Coronary artery (tissue), 2 donors: ENCODE data around the gene BLOC1S3.
"Not testable (repeated sequence)": the region's sequence is repeated elsewhere in the genome, so short reads cannot be mapped to it uniquely, and the experiment has no call there.

ENCODE experiments used
- DNase-seq: peaks from one replicate; pipeline ENCODE4 v3.0.0-alpha.2; 2017; ENCODE audit warnings: low spot score
- H3K27ac ChIP-seq, 2 donors: fragments of 200-600 bp; sonication (generic); one replicate each; pipeline ENCODE4 v1.5.1; 2016 to 2019
- H3K4me3 ChIP-seq: fragments of 200-600 bp; sonication (generic); 2 replicates; pipeline ENCODE4 v1.5.1; 2016; ENCODE audit warnings: mild to moderate bottlenecking, moderate library complexity
- CTCF ChIP-seq: fragments of 200-600 bp; sonication (generic); IDR thresholded peaks from one replicate; pipeline ENCODE4 v1.5.1; 2019; ENCODE audit warnings: antibody characterized with exemption

BLOC1S3 gene

GRCh38 chr19:45224645-45225044, 46.1 kb downstream of the BLOC1S3 start:
- H3K27ac ChIP-seq: no peak overlapping the region
- H3K4me3 ChIP-seq: no peak overlapping the region
- TF ChIP-seq CTCF: no peak
- DNase-seq: no peak

- DNase-seq, H3K27ac ChIP-seq, H3K4me3 ChIP-seq: not testable (repeated sequence)
Measured at GRCh38 chr19:45229056-45229455, 50.5 kb downstream of the BLOC1S3 start.
